8988T (cell line): Measurements from ENCODE around the gene BLOC1S6.
"Not testable (repeated sequence)": the region's sequence is repeated elsewhere in the genome, so short reads cannot be mapped to it uniquely, and the experiment has no call there.

Experiments
- DNase-seq: peaks from one replicate; pipeline ENCODE4 v3.0.0; 2011

BLOC1S6 gene

DNA sequence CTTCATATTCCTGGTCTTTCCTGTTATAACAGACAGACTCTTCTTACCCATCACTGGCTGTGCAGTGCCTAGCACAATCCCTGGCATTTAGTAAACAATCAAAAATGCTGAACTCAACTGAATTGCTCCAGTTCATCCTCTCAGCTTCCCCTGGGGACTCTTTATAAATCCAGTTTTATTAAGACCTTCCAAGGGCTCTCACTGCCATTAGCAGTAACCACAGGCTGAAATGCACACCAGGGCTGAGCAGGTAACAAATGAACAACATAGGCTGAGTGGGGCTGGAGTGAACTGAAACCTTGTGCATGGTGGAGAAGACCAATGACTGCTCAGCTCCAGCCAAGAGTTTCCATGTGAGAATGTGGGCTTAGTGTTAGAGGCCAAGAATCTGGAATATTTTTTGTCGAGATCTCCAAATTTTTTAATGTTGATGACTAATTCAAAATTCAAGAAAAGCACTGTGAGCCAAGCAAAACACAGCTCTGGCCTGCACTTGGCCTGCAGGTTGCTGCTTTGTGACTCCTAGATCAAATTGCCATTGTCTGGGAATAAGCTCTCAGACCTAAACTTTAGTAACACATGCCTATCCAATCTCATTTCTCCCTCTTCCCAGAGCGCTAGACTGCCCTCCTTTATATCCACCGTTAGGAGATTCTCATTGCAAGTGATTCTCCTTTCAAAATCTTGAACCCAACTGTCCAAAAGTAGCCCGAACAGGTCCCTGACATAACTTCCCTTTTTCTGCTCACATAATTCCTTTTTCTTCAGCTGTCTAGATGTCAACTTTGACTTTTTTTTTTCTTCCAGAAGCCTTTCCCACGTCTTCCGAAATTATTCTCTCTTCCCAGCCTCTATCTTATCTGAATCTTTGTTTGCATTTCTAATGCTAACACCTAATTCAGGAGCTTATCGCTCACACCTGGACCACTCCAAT lies 55.1 kb downstream of the BLOC1S6 start:
- no peak for DNase-seq

DNA sequence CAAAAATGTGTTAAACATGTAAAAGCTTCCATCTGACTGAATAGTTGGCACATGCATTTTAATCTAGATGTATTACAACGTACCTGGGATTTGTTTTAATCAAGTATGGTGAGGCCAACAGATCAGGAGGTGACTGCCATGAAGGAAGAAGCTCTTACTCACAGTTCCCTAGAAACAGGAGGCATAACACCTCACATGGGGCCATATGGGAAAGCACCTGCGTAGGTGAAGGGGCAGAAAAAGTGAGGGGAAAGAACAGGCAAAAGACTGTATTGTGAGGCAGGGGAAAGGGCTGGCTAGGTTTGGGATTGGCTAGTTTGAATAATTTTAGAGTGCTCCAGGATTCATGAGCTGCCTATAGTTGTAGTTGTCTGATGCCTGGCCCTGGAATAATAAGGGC lies 57.3 kb downstream of the BLOC1S6 start:
- no peak for DNase-seq

DNA sequence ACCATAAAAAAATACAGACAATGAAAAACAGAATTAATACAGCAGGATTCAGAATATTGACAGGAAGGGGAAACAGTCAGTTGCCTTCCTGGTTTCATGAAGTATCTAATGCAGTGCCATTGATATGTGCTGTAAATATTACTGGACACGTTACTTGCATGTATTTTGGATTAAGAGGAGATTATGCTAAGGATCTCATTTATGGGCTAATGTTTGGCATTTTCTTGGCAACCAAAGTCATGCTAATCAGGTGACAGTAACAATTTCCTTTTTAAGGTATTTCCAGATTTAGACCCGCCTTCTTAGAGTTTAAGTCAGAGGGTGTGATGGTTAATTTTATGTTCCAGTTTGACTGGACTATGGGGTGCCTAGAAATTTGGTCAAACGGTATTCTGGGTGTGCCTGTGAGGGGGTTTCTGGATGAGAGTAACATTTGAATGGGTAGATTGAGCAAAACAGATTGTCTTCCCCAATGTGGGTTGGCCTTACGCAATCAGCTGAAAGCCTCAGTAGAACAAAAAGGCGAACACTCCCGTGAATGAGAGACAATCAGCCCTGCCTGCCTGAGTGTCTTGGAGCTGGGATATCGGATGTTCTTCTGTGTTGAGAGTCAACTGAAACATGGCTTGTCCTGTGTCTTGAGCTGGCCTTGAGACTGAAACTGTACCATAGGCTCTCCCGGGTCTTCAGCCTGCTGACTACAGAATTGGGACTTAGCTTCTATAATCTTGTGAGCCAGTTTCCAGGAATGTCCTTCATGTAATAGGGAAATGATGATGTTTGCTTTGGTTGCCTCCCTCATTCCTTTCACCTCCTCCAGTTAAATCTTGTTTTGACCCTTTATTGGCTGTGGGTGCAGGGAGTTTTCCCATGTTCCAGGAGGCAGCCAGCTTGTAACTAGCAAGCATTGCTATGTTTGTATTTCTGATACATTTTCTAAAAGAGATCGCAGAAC lies 58.1 kb downstream of the BLOC1S6 start:
- DNase-seq: no peak

DNA sequence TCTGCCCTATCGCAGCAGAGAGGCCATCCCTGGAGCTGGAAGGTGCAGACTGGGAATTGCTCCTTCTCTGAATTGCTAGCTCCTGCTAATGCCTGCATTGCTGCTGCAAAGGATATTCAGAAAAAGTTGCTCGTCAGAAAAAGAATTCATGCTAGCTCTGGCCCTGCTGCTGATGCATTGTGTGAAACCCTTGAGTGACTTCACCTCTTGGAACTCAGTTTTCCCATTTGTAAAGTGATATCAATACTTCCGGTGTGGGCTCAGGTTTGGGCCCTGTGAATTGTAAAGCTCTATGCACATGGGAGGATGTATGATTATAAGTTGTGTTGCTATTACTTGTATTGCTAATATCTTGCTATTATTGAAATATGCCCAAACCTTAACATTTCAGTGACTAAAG lies 59.0 kb downstream of the BLOC1S6 start:
- DNase-seq: no peak

DNA sequence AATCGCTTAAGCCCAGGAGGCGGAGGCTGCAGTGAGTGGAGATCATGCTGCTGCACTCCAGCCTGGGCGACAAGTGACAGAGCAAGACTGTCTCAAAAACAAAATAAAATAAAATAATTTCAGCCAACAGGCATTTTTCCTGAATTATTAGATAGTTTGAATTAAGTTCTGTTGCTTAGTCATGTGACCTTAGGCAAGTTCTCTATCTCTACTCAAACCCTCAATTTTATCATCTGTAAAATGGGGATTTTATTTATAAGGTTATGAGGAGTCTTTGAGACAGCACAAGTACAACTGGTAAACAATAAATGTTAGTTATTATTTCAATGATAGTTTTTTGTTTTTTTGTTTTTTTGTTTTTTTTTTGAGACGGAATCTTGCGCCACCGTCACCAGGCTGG lies 60.6 kb downstream of the BLOC1S6 start:
- no peak for DNase-seq

DNA sequence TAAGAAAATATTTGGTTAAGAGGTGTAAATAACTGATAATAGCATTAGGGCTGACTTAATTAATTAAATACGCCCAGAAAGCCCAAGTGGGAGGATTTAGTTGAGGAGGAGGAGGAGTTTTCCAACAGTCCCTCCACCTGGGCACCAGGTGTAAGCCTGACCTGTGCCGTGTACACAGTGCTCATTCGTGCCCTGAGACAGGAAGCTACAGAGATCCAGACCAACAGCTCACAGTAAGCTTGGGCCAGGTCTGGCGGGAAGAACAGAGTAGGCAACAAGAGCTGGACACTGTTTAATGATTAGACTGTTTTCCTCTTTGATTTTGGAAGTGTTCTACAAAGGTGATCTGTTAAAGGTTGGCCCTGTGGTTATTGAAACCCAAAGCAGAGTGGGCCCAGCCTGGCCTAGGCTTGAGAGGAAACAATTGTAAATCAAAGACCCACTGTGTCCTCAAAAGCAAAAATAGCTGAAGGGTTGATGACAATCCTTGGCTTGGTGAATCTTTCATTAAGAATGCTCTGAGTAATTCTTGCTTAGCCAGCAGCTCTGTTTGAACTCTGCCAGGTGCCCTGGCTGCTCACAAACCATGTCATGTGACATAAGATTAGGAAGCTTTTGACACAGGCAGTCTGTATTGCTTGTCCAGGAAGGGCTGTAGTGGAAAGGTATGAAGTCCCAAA lies 61.5 kb downstream of the BLOC1S6 start:
- peak; percentile 24 for DNase-seq

DNA sequence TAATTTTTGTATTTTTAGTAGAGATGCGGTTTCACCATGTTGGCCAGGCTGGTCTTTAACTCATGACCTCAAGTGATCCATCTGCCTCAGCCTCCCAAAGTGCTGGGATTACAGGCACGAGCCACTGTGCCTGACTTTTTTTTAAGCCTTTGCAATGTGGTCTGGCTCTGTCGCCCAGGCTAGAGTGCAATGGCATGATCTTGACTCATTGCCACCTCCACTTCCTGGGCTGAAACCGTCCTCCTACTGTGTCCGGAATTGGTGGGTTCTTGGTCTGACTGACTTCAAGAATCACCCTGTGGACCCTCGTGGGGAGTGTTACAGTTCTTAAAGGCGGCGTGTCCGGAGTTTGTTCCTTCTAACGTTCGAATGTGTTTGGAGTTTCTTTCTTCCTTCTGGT lies 62.8 kb downstream of the BLOC1S6 start:
- not testable (repeated sequence) for DNase-seq

DNA sequence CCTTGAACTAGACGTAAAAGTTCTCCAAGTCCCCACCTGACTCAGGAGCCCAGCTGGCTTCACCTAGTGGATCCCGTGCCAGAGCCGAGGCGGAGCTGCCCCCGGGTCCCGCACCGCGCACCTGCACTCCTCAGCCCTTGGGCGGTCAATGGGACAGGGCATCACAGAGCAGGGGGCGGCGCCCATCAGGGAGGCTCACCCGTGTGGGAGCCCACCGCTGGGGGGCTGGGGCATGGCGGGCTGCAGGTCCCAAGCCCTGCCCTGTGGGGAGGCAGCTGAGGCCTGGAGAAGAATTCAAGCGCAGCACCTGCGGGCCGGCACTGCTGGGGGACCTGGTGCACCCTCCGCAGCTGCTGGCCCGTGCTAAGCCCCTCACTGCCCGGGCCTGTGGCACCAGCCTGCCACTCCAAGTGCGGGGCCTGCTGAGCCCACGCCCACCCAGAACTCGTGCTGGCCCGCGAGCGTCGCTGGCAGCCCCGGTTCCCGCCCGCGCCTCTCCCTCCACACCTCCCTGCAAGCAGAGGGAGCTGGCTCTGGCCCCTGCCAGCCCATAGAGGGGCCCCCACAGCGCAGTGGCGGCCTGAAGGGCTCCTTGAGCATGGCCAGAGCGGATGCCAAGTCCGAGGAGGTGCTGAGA lies 63.8 kb downstream of the BLOC1S6 start:
- DNase-seq: no peak

DNA sequence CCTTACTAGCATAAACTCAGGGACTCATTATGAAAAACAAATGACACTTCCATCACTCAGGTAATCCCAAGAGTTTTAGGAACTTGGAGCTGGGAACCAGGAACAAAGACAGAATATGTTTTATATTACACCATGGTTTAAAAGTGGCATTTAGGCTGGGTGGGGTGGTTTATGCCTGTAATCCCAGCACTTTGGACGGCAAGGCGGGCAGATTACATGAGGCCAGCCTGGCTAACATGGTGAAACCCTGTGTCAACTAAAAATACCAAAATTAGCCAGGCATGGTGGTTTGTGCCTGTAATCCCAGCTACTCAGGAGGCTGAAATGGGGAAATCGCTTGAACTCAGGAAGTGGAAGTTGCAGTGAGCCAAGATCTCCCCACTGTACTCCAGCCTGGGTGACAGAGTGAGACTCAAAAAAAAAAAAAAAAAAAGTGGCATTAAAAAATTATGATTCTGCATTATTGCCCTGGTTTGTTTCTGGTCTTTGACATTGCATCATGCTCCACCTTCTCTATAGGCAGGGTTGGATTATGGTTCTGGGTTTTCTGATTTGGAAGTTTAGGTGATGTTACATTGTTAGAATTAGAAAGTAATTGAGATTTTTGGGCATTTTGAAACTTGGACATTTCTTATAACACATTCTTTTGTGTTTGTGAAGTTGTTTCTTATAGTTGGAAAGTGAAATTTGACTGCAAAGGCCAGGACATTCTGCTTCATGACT lies 66.7 kb downstream of the BLOC1S6 start:
- DNase-seq: no peak

DNA sequence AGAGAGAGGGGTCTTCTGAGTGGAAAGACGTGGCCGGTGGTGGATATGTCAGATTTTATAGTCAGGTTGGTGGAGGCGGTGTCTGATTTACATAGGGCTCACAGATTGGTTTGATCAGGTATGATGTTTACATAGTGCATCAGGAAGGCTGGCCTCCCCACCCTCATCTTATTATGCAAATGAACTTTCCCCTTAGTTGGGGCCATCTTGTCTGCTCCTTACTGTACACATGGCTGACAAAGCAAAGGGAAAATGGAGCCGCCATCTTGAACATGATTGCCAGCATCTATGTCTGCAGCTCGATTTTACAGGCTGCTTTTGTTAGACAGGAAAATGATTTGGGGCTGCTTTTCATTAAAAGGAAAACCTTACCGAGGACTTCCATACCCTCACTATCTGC lies 67.6 kb downstream of the BLOC1S6 start:
- DNase-seq: no peak

DNA sequence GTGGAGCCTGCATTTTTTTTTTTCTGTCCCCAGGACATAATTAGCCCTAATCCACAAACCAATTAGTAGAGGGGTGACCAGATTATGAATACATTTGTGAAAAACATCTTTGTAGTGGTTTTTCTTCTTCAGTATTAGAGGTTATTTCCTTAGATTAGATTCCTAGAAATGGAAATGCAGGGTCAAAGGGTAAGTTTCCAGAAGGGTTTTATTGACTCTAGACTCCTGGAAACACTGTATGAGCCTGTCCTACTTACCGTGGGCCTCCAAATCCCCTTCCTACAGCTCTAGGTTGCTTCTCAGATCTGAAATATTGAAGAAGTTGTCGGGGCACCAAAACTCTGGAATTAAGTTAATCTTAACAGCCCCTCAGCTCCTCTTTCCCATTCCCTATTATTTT lies 70.1 kb downstream of the BLOC1S6 start:
- DNase-seq: no peak

DNA sequence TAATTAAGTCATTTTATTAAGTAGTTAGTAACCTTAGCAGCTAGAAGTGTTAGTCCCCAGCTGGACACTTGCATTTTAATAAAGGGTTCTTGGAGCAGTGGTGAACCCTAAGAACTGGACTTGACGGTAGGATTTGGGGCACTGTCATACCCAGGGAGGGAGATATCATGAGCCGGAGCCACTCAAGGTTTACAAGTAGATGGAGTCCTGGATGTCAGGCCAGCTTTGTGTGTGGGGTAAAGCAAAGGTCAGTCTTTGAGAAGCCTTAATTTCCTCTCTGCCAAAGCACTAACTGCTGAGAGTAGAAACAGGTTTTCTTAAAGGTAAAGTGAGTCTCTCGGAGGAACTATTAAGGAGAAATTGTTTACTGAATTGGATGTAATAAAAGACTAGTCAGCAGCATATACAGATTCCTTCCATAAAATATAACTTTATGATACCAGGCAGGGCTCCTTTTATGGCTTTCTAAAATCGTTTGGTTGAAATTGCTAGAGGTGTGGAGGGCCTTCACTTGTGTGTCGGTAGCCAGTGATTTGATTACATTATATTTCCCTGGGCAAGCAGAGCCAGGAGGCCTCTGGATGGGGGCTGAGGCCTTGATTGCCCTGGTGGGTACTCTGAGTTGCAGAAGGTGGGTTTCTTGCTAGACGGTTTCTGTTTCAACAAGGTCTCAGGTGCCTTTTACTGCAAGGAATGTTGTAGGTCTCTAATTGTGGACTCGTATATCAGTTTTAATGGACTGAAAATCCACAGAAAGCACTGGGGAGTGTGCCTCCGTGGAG lies 70.8 kb downstream of the BLOC1S6 start:
- DNase-seq: no peak
